Activated CD4-positive, alpha-beta T cell treated with anti-CD3 and anti-CD28 coated beads, Interleukin-2, amount 50 U/mL, for 4 hours (primary cell): ENCODE measurements around the gene NPY2R.

Source experiments
- DNase-seq, 2 experiments: peaks; one replicate each; pipeline ENCODE4 v3.0.0-alpha.2; 2020

The NPY2R gene

DNA sequence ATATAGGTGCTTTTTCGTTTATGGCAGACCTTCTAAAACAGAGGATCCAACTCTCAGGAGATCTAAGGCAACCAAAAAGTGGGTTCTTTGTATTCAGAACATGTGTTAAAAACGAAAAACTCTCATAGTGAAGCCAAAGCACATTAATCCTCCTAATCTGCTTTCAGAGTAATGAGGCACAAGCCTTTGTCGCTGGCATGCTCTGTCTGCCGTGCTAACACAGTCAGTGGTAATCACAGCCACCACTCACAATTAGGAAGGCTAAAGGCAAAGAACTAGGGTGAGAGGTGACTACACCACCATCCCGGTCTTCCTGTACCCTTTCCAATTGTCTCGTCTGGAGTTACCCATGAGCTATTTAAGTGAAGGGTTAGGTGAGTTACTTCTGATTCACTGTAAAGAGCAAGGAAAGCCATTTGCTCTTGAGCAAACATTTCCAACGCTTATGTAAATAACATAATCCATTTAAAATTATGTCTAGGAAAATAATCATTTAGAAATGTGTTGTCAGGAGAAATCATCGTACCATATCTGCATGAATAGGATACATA lies 40.7 kb downstream of the NPY2R start:
- DNase-seq = no peak

DNA sequence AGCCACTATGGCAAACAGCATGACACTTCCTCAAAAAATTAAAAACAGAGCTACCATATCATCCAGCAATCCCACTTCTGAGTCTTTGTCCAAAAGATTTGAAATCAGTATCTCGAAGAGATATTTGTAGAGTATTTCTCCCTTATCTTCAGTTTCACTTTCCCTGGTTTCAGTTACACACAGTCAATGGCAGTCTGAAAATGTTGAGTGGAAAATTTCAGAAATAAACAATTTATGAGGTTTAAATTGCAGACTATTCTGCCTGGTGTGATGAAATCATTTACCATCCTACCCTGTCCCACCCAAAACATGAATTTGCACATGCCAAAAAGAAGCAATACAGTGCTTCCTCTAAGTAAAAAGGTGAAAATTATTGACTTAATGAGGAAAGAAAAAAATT lies 43.9 kb downstream of the NPY2R start:
- DNase-seq = no peak

DNA sequence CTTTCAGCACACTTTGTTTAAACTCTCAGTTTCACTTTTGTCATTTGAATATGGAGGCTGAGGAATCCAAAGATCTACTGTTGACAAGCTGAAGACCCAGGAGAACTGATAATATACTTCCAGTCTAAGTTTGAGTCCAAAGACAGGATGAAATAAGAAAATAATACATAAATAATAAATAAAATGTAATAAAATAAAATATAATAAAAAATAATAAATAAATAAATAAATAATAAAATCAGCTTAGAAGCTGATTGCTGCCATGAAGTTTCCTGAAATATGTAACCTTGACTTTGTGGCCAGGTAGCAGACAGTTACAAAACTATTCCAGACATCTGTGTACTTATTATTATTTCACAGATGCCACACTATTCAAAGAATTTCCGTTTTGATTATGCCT lies 55.0 kb downstream of the NPY2R start:
- DNase-seq = no peak

DNA sequence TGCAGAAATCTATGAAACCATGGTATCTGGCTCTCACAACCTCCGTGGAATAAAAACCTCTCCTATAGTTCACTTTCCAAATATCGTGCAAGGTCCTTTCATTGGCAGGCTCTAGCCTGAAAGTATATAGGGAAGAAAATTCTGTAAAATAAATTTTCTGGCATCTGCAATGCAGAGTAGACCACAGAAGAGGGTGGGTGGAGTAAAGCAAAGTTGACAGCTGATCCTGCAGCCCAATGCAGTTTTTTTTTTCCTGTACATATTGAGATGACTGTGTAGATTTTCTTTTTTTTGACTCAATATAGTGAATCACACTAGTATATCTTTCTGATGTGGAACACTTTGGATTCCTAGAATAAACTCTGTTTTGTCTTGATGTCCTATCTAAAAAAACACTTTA lies 56.7 kb downstream of the NPY2R start:
- no peak for DNase-seq
